ENCODE results near the gene TOR2A.
"Not testable (repeated sequence)": the region's sequence is repeated elsewhere in the genome, so short reads cannot be mapped to it uniquely, and the experiment has no call there.

Gene TOR2A

DNA sequence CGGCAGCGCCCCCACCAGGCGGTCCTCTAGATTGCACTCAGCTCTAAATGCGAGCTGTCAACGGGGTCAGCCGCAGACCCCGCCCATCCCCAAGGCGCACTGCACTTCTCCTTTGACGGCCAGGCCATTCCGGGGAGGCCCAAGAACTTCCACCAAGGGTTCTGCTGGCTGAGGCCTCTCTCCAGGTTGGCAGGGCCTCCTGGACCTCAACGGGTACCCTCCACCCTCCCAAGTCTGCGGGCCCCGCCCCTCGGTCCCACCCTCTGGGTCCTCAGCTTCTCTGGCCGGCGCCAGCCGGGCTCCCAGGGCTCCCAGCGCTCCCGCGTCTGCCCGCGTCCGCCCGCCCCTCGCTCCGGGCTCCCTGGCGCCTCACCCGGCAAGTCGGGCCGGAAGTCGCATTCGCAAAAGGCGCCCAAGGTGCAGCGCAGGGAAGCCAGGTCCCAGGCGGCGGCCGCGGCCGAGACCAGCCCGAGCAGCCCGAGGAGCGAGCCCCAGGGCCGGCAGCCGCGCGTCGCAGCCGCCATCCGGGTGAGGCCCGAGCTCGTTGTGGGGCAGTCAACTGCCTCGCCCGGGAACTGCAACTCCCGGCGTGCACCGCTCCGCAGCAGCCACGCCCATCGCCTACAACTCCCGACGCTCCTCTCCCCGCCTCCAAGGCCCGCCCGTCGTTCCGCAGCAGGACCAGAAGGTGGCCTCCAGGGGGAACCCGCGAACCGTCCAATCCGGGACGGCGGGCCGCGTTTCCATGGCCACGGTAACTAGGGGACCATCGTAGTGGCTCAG lies at the start of gene TOR2A:
TSS of gene TOR2A (minus strand) at position 548 of the 783 bp plus-strand sequence. CDS start at position 524, 24 bp downstream.
- peak; percentile 84 for DNase-seq (ENCODE audit: low read depth)

GRCh38 chr9:127783111-127784008 lies 48.3 kb upstream of the TOR2A start:
- no peak for DNase-seq (ENCODE audit: low read depth)

DNA sequence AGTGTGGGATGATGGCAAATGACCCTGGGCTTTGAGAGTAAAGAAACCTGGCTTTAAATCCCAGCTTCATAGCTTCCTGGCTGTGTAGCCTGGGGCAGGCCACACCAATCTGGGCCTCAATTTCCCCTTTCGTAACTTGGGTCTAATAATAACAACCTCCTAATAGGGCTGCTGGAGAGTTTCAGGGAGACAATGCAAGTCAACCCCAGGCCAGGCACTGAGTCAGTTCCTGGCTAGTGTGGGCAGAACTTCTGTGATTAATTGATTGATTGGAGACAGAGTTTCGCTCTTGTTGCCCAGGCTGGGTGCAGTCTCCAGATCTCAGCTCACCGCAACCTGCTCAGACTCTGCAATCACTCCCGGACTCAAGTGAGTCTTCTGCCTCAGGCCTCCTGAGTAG lies 46.7 kb upstream of the TOR2A start:
- DNase-seq (ENCODE audit: low read depth): no peak

GRCh38 chr9:127780909-127781308 lies 45.8 kb upstream of the TOR2A start:
- DNase-seq (ENCODE audit: low read depth): not testable (repeated sequence)

GRCh38 chr9:127780126-127780885 lies 45.2 kb upstream of the TOR2A start:
- no peak for DNase-seq (ENCODE audit: low read depth)

- DNase-seq (ENCODE audit: low read depth): no peak
These were observed 44.3 kb upstream of the TOR2A start for GRCh38 chr9:127779136-127779981.

DNA sequence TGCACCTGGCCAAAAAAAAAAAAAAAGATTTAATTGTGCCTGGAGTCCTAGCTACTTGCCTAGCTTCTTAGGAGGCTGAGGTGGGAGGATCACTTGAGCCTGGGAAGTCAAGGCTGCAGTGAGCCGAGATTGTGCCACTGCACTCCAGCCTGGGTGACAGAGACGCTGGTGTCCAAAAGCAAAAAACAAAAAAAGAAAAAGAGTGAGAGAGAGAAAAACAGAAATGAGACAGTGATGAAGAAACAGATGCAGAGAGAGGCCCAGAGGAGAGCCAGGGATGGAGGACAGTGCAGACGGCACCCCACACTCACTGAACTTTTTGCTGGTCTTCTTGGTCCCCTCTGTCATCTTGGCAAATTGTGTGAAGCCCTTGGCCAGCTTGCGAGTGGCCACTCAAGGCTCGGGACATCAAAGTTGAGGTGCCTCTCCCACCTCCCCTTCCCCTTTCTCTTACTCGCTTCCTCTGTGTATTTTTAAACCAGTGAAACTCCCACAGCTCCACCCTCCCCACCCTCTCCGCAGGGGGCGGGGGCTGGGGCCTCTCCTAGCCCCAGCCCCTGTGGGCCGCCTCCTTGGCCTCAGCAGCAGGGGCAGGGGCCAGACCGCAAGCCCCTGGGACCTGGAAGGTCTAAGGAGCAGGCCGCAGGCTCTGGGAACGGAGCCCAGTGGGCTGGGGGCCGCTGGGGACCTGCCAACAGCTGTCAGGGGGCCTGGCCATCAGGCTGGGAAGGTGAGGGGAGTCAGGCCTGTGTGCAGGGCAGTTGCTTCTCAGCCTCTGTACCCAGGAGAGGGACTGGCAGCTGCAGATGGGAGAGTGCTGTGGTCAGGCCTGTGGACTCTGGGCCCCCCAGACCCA lies 43.4 kb upstream of the TOR2A start, which contains the start of gene SH2D3C:
TSS of gene SH2D3C (minus strand) at position 387 of the 856 bp plus-strand sequence. CDS start at position 348, 39 bp downstream.
- DNase-seq (ENCODE audit: low read depth): no peak

GRCh38 chr9:127777368-127777980 lies 42.4 kb upstream of the TOR2A start:
- no peak for DNase-seq (ENCODE audit: low read depth)

- DNase-seq (ENCODE audit: low read depth): no peak
These were observed 41.8 kb upstream of the TOR2A start for GRCh38 chr9:127776924-127777289.

GRCh38 chr9:127776195-127776923 lies 41.3 kb upstream of the TOR2A start:
- DNase-seq (ENCODE audit: low read depth): no peak

- no peak for DNase-seq (ENCODE audit: low read depth)
These were observed 38.9 kb upstream of the TOR2A start for GRCh38 chr9:127773981-127774380.

DNA sequence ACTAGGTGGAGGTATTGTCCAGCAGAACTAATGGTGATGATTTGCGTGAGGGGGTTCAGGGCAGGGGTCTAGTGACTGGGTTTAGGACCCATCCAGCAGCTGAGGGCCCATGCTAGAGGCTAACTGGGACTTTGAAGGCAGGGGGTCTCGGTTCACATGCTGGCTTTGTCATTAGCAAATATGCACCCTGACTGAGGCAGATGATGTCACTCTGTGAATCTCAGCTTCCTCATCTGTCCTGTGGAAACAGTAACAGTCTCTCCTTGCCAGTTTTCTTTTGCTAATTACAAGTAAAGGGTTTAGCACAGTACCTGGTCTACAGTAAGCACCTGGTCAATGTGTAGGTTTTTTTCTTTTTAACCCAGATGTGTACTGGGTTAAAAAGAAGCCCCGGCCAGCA lies 38.2 kb upstream of the TOR2A start:
- DNase-seq (ENCODE audit: low read depth): no peak

DNA sequence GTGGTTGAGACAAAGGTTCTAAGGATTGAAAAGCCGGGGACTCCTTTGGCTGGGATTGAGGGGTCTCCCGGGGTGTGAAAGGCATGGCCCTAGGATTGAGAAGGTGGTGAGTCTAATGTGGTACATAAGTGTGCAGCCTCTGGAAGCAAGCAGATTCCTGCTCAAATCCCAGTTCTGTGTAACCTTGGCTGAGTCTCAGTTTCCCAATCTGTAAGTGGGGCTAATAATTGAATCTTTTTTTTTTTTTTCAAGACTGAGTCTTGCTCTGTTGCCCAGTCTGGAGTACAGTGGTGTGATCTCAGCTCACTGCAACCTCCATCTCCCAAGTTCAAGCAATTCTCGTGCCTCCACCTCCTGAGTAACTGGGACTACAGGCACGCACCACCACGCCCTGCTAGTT lies 37.5 kb upstream of the TOR2A start:
- DNase-seq (ENCODE audit: low read depth): no peak

DNA sequence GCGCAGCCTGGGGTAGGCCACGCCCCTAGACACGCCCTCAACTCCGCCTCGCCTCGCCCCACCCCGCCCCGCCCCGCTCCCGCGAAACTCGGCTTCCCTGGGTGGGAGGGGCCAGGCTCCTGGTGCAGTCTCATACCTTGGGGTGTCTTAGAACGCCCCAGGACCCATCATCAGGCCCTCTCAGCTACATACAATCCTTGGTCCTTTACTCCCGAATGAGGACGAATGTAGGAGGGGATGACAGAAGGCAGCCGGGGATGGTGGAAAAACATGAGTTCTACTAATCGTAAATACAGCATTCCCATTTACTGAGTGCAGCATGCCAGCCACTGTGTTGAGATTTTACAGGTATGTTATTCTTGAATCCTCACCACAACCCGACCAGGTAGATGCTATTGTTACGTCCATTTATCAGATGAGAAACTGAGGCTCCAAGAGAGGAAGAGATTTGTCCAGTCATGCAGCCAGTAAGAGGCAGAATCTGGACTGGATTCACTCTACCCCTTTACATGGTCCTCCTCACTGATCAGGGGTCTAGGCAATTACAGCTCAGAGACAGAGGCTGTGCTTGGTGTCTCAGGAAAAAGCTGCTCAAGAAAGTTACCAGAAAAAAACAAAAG lies 36.6 kb upstream of the TOR2A start:
- no peak for DNase-seq (ENCODE audit: low read depth)

DNA sequence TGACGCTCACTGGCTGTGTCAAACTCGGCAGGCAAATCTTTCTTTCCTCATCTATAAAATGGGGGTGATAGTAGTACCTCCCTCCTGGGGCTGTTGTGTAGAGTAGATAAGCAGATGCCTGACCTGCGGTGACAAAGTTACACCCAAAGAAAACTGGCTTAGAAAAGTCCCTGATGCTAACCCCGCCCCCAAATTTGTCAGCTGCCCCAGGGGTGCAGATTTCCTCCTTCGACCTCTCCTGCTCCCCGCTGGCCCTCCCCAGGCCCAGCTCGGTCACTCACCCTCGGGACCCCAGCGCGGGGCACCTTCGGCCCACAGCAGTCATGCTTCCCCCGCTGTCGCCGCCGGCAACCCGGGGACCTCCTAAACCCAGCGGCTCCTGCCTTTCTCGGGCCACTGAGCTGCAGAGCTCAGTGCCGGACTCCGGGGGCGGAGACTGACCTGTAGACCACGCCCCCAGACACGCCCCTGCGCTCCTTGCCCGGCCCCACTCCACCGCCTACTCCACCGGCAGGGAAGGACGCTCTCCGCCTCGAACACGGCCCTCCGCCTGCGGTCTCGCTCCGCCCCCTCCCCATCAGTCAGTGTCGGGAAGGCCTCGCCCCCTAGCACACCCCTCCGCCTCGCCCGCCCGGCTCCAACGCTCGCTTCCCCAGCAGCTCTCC lies 35.9 kb upstream of the TOR2A start:
- peak; percentile 89 for DNase-seq (ENCODE audit: low read depth)

DNA sequence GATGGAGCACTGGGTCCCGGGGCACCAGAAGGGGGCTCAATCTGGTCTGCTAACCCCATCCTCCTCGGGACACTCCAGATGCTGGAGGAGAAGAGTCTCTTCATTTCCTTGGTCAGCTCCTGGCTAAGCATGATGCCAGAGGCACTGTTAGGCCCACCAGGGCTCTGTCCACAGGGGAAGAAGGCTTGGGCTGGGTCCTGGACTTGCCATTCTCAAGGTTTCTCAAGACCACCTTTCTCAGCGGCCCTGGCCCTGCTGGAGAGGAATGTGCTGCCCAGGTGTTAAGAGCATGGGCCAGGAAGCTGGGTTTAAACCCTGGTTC lies 35.5 kb upstream of the TOR2A start:
- no peak for DNase-seq (ENCODE audit: low read depth)

- DNase-seq (ENCODE audit: low read depth): no peak
These were observed 35.0 kb upstream of the TOR2A start for GRCh38 chr9:127769929-127770582.

- DNase-seq (ENCODE audit: low read depth): no peak
These were observed 34.0 kb upstream of the TOR2A start for GRCh38 chr9:127769101-127769500.

All from non-pigmented ciliary epithelial cell (primary cell).